Measurements from ENCODE around the gene ACSL5.

Gene ACSL5

GRCh38 chr10:112335111-112335867 lies 38.6 kb upstream of the ACSL5 start:
- no peak overlapping the region for H3K27ac ChIP-seq
- TF ChIP-seq CTCF (conservative IDR thresholded peaks at IDR 0.05) = no peak
- TF ChIP-seq ZFX (IDR thresholded peaks at IDR 0.05) = no peak

DNA sequence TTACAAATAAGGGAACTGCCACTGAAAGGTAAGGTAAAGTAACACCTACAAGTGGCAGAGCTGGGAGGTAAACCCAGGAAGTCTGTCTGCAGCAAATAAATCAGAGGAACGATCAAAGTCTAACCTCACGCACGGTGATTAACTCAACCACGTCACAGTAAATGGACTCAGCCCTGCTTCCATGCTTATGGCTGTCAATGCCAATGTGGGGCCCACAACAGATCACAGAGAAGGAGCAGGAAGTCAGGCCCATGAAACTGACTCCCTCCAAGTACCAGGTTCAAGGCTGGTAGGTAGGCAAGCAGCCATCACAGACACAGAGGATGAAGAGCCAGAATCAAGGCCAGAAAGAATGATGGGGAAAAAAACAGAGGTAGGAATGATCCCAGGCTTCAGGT lies 38.0 kb upstream of the ACSL5 start:
- TF ChIP-seq CTCF (conservative IDR thresholded peaks at IDR 0.05) (no peak), ZFX (IDR thresholded peaks at IDR 0.05) (no peak)
- no peak overlapping the region for H3K27ac ChIP-seq

GRCh38 chr10:112336556-112337201 lies 37.2 kb upstream of the ACSL5 start:
- no peak overlapping the region for H3K27ac ChIP-seq
- TF ChIP-seq ZFX (IDR thresholded peaks at IDR 0.05) (no peak), CTCF (conservative IDR thresholded peaks at IDR 0.05) (no peak)

GRCh38 chr10:112338957-112339356 lies 35.0 kb upstream of the ACSL5 start:
- H3K27ac ChIP-seq = no peak overlapping the region
- TF ChIP-seq ZFX (IDR thresholded peaks at IDR 0.05) (no peak), CTCF (conservative IDR thresholded peaks at IDR 0.05) (no peak)

DNA sequence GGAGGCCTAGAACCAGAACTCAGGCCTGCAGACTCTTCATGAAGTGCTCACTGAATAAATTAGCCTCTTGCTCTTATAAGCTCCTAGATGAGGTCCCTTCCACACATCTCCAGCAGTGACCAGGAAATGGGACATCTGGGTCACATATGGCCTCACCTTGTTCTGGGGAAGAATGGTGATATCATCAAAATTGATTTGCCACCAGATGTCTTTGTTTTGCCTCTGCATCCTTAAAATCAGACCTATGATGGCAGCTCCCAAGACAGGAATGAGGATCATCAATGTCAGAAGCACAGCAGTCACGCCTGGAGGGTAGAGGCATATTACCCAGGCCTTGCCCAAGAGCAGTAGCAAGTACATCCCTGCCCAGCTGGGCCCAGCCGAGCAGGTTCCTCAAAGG lies 33.3 kb upstream of the ACSL5 start:
- no peak overlapping the region for H3K27ac ChIP-seq
- TF ChIP-seq ZFX (IDR thresholded peaks at IDR 0.05) (no peak), CTCF (conservative IDR thresholded peaks at IDR 0.05) (no peak)

GRCh38 chr10:112343056-112343806 lies 30.7 kb upstream of the ACSL5 start:
- H3K27ac ChIP-seq = no peak overlapping the region
- TF ChIP-seq ZFX (IDR thresholded peaks at IDR 0.05) = no peak

GRCh38 chr10:112344261-112344660 lies 29.7 kb upstream of the ACSL5 start:
- no peak overlapping the region for H3K27ac ChIP-seq
- TF ChIP-seq ZFX (IDR thresholded peaks at IDR 0.05) (no peak), CTCF (conservative IDR thresholded peaks at IDR 0.05) (no peak)
